Astrocyte of the cerebellum (primary cell): ENCODE data around the gene MYO16.

ENCODE experiments used
- DNase-seq: peaks from one replicate; pipeline ENCODE4 v3.0.0-alpha.2; 2011; ENCODE audit warnings: low read depth
- H3K4me3 ChIP-seq: 2 replicates; pipeline ENCODE4 v1.5.1; 2011; ENCODE audit warnings: mild to moderate bottlenecking, low read depth, low read length, moderate library complexity
- in situ Hi-C: cut with HindIII; loops from 2 replicates; pipeline ENCODE4 v1.10.0; 2017; ENCODE audit warnings: low sequenced_read_pairs
- TF ChIP-seq, protein P1 (sequence below): IDR thresholded peaks from 2 replicates; pipeline ENCODE4 v1.5.1; 2012; ENCODE audit warnings: low read length, low read depth, moderate library complexity, mild to moderate bottlenecking; ENCODE audit errors: missing control alignments

The MYO16 gene

DNA sequence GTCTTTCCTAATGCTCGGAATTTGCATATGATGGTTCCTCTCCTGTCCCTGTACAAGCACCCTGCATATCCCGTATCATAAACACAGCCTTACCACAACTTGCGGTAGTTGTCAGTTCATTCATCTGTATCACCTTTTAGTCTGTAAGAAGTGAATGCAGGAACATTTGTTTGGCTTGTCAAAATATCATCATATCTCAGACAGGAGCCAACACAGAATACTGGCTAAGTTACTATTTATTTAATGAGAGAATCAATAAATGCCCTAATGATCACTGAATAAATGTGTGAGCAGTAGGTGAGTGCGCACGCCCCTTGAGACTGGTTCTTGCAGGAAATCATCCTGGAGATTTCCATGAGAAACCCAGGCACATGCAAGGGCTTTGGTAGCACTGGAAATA is 182.8 kb downstream of the MYO16 start:
- in situ Hi-C loops = no loop called here
- no peak for DNase-seq
- TF ChIP-seq, protein P1, sequence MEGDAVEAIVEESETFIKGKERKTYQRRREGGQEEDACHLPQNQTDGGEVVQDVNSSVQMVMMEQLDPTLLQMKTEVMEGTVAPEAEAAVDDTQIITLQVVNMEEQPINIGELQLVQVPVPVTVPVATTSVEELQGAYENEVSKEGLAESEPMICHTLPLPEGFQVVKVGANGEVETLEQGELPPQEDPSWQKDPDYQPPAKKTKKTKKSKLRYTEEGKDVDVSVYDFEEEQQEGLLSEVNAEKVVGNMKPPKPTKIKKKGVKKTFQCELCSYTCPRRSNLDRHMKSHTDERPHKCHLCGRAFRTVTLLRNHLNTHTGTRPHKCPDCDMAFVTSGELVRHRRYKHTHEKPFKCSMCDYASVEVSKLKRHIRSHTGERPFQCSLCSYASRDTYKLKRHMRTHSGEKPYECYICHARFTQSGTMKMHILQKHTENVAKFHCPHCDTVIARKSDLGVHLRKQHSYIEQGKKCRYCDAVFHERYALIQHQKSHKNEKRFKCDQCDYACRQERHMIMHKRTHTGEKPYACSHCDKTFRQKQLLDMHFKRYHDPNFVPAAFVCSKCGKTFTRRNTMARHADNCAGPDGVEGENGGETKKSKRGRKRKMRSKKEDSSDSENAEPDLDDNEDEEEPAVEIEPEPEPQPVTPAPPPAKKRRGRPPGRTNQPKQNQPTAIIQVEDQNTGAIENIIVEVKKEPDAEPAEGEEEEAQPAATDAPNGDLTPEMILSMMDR = no peak
- H3K4me3 ChIP-seq = no peak overlapping the region

- TF ChIP-seq, protein P1 = no peak
- in situ Hi-C loops = no loop called here
- H3K4me3 ChIP-seq = no peak overlapping the region
- no peak for DNase-seq
These were observed 183.2 kb downstream of the MYO16 start for GRCh38 chr13:108812661-108813060.

DNA sequence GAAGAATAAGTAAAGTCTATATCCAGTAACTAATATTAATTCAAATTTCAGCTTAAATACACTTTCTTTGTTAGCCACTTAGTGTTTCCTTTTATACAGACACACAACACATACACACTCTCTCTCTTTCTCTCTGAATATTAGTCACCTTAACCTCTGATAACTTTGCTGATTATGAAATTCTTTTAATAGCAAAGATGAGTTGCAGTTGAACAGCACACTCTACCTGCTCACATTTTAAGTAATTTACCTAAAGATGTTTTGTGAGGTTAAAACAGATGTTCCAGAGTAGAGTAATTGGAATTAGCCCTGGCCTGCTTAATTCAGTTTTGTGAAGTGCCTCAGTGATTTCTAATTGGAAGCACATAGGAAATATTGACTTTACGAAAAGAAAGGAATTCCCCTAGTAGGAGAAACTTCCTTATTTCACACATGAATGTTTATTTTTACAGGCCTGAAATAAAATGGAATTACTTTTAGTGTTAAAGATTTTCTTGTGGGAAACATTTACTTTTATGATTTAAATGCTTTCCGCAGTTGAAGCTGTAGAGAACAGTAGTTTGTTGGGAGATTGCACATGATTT is 184.3 kb downstream of the MYO16 start:
- no peak for DNase-seq
- H3K4me3 ChIP-seq = no peak overlapping the region
- in situ Hi-C loops = no loop called here
- TF ChIP-seq, protein P1 = no peak

- no peak for DNase-seq
- TF ChIP-seq, protein P1 = no peak
- in situ Hi-C loops = no loop called here
- H3K4me3 ChIP-seq = no peak overlapping the region
These were observed 187.0 kb downstream of the MYO16 start for GRCh38 chr13:108816375-108816774.

DNA sequence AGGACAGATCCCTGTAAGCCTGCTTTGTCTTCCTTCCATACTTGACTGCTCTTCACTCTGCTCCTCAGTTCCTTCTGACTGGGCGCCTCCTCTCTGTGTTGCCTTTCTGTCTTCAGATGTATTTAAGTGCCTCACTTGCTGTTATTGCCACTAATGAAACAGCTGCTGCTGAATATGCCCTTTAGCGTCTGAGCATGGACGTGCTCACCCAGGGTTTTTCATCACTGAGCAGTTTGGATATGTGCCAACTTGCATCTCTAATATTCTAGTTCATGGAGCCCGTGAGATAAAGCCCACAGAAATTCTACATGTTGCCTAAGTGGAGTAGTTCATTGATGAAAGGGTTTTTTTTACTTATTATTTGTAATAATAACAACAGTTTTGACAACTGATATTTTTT is 198.2 kb downstream of the MYO16 start:
- TF ChIP-seq, protein P1 = no peak
- no peak overlapping the region for H3K4me3 ChIP-seq
- no peak for DNase-seq
- in situ Hi-C loops = no loop called here

DNA sequence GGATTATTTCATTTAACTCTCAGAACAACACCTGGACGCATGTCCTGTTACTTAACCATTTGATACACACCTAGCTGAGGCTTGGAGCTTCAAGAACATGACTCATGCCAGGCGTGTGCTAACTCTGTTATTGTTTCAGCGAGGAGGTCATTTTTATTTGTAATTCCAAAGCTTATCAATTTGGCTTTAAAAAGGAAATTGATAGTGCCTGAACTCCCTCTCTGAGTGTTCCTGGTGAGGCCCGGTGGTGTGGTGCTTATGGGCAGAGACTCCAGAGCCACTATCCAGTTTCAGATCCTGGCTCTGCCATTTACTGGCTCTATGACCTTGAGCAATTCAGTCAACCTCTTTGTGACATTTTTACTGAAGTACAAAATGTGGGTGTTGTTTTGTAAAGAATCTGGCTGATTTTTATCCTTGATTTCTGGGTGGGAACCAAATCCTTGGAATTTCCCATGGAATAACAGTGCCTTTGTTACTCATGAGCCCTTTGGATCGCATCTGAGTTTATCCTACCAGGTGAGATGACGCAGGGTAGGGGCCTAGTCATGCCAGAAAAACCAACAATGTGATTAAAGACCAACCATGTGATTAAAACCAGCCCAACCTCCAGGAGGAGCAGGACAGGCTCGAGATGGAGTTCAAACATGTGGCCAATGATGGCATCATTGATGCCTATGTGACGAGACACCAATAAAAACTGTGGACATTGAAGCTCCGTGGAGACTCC is 198.8 kb downstream of the MYO16 start:
- H3K4me3 ChIP-seq = no peak overlapping the region
- TF ChIP-seq, protein P1 = no peak
- in situ Hi-C loops = no loop called here
- no peak for DNase-seq
